RCC 7860 (cell line): ENCODE results near the gene NEO1.
"Not testable (repeated sequence)": the region's sequence is repeated elsewhere in the genome, so short reads cannot be mapped to it uniquely, and the experiment has no call there.

Experiments
- DNase-seq: peaks from one replicate; pipeline ENCODE4 v3.0.0-alpha.2; 2015; ENCODE audit warnings: low spot score
- FAIRE-seq: peaks from 2 replicates; lab custom pipeline; 2012; peaks lifted over from hg19 to GRCh38; lab: Jason Lieb, UNC

The NEO1 gene

GRCh38 chr15:73296609-73297353 lies 244.5 kb downstream of the NEO1 start:
- FAIRE-seq (no peak), DNase-seq (no peak)

DNA sequence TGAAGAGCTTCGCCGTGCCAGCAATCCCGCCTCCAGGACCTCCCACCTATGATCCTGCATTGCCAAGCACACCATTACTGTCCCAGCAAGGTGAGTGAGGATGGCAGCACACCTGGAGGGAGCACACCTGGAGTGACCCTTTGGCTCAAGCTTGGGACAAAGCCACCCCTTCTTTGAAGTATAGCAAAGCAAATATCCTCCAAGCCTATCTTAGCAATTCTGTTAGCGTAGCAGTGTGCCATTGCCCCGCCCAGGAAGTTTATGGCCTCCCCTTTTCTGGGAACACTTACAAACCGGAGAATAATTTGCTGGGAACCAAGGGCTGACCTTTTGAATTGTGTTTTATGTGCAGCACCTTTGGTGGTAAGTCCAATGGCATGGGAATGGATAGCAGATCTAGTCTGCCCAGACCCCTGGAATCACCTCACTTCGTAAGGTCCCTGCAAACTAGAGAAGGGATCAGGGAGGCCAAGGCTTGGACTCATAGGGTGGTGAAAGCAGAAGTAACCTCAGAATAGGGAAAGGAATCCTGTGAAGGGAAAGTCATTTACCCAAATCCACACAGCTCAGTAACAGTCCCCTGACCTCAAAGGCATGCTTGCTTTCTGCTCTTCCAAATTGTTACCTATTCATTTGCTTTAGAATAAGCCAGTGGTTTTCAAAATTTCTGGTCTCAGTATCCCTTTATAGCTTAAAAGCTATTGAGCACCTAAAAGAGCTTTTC lies 246.4 kb downstream of the NEO1 start:
- DNase-seq, result no peak
- FAIRE-seq, result no peak

GRCh38 chr15:73300286-73300685 lies 248.0 kb downstream of the NEO1 start:
- not testable (repeated sequence) for FAIRE-seq, DNase-seq

DNA sequence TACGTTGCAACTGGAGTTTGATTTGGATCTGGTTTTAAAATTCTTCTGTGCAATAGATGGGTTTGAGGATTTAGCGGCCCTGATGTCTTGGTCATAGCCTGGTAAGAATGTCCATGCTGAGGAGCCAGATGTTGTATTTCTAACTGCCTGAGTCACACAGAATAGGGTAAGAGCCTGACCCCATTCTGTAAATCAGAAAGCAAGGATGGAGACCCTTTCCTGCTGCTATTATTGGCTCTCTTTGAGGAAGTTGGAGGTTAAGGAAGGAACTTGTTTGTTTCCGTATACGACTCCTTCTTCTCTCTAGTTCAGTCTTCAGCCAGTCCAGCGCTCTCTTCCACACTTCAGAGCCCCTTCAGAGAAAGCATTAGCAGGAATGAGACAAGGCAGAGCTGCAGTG lies 251.4 kb downstream of the NEO1 start:
- no peak for FAIRE-seq
- no peak for DNase-seq

DNA sequence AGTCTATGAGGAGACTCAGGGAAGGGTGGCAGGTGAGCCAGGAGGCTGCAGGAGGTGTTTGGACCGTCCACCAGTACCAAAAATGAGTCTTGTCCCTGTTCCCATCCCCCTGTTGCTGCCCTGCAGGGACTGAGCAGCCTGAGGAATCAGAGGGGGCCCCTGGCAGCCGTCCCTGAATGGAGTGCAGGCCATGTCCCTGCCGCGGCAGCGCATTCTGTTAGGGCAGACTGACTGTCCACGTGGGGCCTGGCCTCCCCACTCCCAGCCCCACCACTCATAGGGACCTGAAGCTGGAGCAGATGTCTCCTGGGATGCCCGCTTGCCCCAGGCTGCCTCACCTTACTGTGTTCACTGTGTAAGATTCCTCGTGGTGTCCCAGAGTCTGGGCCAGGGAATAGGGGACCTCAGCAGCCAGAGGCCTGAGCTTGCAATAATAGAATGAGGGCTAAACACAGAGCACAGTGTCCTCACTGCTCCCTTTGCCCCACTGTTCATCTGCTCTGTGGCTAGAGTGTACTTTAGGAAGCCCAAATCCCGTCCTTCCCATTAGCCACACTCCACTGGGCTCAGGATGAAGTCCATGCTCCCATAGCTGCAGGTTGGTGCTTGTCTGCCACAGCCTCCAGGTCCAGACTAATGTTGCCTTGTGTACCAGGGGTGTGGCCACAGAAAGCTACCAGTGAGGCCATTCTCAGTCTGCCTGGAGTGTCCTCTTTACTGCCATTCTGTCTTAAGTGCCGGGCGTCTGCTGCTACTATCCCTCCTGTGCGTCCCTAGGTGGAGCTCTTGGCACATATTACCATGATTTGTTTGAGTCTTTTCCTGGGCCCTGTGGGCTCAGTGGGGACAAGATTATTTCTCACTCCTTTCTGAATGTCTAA lies 253.3 kb downstream of the NEO1 start:
- DNase-seq, result peak; percentile 47
- no peak for FAIRE-seq

DNA sequence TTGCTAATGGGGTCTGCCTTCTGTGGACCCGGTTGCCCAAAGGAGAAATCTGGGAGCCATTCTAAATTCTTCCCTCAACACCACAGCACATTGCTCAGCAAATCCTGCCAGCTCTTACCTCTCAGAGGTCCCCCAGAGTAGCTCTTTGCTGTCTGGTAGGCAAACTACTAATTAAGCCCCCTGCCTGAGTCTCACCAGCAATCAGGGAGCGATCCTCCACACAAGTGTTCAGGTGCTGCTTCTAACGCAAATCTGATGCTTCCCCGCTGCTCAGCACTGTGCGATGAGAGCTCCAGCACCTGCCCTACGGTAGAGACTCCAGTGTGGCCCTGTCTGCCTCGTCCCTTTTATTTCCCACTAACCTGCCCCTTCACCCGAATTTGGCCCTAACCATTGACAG lies 256.0 kb downstream of the NEO1 start:
- FAIRE-seq, result no peak
- no peak for DNase-seq

GRCh38 chr15:73313861-73314260 lies 261.6 kb downstream of the NEO1 start:
- no peak for DNase-seq
- FAIRE-seq, result no peak

- FAIRE-seq, result no peak
- peak; percentile 21 for DNase-seq
Observed at GRCh38 chr15:73317651-73318462, 265.6 kb downstream of the NEO1 start.

DNA sequence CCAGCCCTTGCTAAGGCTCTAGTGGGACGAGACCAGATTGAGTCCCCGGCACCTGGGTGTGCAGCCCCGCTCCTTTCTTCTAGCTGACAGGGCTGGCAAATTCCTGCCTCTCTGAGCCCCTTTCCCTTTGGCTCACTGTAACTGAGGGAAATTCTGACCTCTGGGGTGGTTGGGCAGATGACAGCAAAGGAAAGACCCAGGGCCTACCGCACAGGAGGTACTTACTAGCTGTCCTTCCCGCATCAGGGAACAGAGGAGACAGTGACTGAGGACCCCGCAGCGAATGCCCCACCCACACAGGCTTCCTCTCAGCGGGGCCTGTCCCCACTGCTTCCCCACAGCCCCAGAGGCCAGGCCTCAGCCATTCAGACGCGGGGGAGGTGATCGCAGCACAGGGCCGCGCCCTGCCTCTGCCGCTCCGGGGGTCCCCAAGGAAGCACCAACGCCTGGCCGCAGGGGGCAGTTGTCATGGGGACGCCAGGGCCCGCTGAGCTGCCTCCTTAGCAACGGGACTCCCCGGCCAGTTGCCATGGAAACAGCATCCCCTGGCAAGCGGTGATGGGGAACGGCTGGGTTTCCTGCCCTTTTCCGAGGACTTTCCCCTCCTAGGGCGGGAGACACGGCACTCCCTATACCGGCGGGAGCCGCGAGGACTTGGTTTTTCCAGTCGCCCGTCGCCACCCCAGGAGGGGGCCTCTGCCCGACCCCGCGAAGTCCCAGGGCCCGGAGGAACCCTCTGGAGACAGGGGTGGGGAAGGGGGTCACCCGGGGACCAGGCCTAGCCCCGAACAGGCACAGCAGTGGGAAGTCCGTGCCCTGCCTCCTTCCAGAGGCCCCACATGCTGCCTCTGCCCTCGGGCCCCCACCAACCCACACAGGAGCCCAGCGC lies 266.4 kb downstream of the NEO1 start:
- DNase-seq (peak; percentile 26), FAIRE-seq (no peak)

DNA sequence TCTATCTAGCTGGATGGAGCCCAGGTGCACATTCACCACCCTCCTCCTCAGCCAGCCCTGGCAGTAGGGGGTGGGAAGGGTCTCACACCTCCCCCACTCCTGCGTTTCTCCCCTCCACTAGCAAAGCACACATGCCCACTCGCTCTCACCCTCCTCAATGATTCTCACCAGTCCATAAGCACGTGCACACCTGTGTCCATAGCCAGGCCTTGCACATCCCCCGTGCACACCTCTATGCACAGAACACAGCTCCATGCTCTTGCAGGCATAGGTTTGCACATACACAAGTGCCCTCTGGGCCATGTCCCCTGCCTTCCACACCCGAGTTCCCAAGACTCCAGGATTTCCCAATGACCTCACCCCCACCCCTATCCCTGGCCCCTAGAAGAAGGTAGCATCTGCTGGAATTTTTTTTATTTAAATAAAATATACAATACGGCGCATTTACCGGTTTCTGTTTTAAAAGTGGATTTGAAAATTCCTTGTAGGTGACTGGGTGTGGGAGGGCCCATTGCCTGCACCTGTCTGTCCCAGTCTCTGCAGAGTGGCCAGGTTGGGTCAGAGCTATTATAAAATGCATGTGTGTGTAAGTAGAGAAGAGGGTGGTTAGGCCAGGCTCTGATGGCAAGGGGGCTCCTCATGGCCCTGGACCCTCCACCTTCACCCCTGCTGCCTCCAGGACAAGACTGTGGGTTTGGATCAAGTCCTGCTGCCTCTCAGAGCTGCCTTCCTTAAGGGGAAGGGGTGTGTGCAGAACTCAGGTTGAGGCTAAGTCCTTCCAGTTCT lies 267.4 kb downstream of the NEO1 start:
- no peak for DNase-seq

GRCh38 chr15:73320619-73321180 lies 268.4 kb downstream of the NEO1 start:
- DNase-seq, result no peak
- FAIRE-seq, result no peak

More for the DNA sequence above, 267.4 kb downstream of the NEO1 start:
- no peak for FAIRE-seq

DNA sequence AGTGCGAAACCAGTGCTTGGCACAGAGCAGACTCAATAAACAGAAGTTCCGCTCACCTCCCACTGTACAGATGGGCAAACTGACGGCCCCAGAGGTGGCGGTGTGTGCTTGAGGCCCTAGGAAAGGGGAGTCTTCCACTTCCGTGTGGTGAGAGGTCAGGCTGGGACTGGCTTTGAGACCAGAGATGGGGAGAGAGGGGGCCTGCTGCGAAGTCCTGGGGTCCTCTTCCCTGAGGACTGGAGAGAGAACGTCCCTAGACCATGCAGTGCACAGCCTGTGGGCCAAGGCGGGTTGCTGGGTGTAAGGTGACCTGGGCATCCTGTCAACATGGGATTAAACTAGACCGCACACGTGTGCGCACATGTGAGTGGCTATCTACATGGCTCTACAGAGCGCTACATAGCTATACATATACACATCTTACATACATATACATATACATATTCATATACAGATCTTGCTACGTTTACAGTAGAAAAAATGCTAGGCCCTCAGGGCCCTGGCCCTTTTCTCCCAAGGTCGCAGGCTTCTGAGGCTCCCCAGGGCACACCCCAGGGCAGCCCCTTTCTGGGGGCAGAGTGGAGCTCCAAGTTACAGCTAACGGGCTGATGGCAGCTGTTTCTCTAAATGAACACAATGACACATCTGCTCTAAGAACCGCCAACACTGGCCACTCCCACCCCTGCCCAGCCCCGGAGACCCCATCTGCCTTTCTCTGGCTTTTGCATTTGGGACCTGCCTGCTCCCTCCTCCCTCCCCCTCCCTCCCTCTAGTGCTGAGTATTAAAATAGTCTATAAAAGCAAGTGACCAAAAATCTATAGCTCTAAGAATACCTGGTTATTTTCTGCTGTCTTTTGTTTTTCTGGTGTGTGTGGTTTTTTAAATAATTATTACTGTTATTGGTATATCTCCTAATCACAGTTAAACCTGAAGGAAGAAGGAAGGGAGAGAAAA lies 269.5 kb downstream of the NEO1 start:
- FAIRE-seq (no peak), DNase-seq (no peak)

GRCh38 chr15:73322665-73323373 lies 270.6 kb downstream of the NEO1 start:
- no peak for FAIRE-seq
- DNase-seq, result no peak

DNA sequence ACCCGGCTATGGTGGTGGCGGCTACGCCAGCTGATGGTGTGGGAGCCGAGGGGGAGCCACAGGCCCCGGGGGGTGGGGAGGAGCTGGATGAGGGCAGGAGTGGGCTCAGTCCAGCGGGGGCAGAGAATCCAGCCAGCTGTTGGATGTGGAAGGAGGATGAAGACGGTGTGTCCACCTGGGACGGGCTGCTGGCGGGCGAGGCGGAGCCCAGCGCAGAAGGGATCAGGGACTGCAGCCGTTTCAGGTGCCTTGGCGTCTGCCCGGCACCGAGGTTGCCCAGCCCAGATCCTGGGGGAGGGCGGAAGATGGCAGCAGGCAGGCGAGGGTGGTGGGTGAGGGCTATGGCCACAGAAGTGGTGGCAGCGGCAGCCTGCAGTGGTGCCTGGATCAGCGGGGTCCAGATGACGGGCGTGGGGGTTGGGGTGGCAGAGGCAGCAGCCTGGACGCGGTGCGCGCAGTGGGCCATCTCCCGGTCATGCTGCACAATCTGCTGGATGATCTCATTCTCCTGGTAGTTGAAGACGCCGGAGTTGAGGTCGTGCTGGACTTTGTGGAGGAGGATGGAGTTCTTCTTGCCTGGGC lies 271.2 kb downstream of the NEO1 start:
- FAIRE-seq, result no peak
- no peak for DNase-seq

DNA sequence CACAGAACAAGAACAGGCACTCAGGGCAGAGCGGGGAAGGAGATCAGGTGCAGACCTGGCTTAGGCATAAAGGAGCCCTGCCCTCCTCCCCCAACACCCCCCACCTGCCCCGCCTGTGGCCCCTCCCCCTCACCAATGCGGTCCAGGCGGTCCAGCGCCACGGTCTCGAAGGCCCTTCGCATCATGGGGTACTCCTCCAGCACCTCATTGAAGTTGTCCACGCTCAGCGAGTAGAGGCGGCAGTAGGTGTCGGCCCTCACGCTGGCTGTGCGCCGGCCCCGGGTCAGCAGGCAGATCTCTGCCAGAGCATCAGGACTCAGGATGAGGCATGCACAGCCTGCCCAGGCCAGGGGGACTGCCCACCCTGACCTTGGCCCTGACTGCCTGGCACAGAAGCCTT lies 271.7 kb downstream of the NEO1 start:
- DNase-seq (no peak), FAIRE-seq (no peak)

DNA sequence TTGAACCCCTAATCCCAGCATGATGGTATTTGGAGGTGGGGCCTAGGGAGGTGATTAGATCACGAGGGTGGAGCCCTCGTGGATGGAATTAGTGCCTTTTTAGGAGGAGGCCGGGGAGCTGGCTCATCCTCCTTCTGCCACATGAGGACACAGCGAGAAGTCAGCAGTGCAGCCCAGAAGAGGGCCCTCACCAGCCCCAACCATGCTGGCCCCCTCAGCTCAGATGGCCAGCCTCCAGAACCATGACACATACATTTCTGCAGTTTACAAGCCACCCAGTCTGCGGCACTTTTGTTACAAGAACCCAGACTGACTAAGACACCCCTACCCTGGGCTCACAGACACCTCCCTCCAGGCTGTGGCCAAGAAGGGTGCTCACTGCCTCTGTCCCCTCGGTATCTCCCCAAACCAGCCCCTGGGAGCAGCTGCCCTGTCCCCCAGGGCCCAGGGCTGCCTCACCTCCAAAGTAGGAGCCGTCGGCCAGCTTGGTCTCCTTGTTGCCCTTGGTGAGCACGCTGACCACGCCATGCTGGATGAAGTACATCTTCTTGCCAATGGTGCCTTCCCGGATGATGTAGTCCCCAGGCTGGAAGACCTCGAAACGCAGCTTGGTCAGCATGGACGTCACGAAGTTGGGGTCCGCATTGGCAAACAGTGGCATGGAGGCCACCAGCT lies 272.4 kb downstream of the NEO1 start:
- no peak for DNase-seq
- FAIRE-seq, result no peak
